Type B pancreatic cell (in vitro differentiated cells): ENCODE results near the gene NT5C3B. TPM values are rescaled to one million over a fixed set of nuclear protein-coding genes. Genes with fewer than 3 reads are reported as not detected.
"Not testable (repeated sequence)": the region's sequence is repeated elsewhere in the genome, so short reads cannot be mapped to it uniquely, and the experiment has no call there.

Experiments used
- DNase-seq: peaks from one replicate; pipeline ENCODE4 v3.0.0; 2021; ENCODE audit warnings: mixed read lengths; ENCODE audit not compliant: unreplicated experiment; ENCODE audit errors: extremely low spot score
- H3K27ac Mint-ChIP-seq: 2 replicates; pipeline ENCODE4 v1.8.0; 2021; ENCODE audit warnings: mild to moderate bottlenecking, mixed read lengths
- H3K27me3 Mint-ChIP-seq: 2 replicates; pipeline ENCODE4 v1.8.0; 2021; ENCODE audit warnings: mixed read lengths
- H3K36me3 Mint-ChIP-seq: 2 replicates; pipeline ENCODE4 v1.8.0; 2021; ENCODE audit warnings: mixed read lengths
- H3K4me1 Mint-ChIP-seq: one replicate; pipeline ENCODE4 v1.8.0; 2021; ENCODE audit warnings: mixed read lengths; ENCODE audit not compliant: unreplicated experiment
- H3K4me3 Mint-ChIP-seq: 2 replicates; pipeline ENCODE4 v1.8.0; 2021; ENCODE audit warnings: mild to moderate bottlenecking, mixed read lengths
- H3K9me3 Mint-ChIP-seq: 2 replicates; pipeline ENCODE4 v1.8.0; 2021; ENCODE audit warnings: mixed read lengths
- long read RNA-seq: library from polyadenylated mRNA; unstranded; transcript quantifications from one replicate; pipeline ENCODE4 v2.0.0, GENCODE V29; 2020
- total RNA-seq: library from RNA; stranded (reverse); gene quantifications from 2 replicates; pipeline ENCODE4 v1.2.1, GENCODE V29; 2021; ENCODE audit warnings: low replicate concordance
- TF ChIP-seq, protein P1 (sequence below): fragments of 200-600 bp; sonication (generic); conservative IDR thresholded peaks from 2 replicates; pipeline ENCODE4 v1.5.0; 2021; ENCODE audit warnings: antibody characterized with exemption, mild to moderate bottlenecking

Gene NT5C3B
- total RNA-seq, result 46.0 and 74.8 TPM in 2 replicates
- long read RNA-seq, transcript NT5C3B-203 (9 exons, 975 nt), result major isoform, 15 of 26 reads
- long read RNA-seq, partial matches to known transcripts, result 0 of 26 reads
- long read RNA-seq, other reads (novel, unspliced or antisense), result 6 of 26 reads

DNA sequence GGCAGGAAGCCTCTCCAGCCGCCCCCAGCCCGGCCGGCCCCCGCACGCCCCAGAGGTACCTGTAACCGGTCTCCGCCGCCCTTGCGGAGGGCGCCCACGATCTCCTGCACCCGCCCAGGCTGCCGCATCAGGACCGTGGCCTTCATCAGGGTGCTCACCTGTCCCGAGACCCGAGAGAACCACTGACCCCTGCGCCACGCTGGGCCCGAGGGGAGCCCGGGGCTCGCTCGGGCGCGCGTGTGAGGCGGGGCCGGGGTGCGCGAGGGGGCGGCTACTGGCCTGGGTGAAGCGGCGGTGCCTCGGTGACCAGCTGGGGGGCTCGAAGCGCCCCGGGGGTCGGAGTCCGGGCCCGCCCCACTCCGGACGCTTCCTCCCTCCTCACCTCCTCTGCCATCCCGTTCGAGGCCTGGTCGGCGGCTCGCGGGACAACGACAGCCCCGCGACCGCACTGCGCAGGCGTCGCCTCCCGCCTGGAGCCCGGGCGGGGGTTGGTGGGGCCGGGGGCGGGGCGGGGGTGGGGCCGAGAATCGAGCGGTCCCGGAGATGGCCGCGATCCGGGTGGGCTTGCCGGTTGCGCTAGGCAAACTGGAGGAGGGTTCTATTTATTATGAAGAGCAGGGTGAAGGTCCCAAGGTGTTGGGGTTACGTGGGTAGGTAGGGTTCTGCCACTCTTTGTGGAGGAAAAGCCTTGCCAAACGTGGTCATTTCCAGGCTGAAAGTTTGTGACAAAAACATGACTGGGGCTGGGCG lies at the start of gene NT5C3B:
NT5C3B (minus strand) TSS at position 433 of the 750 bp plus-strand sequence; CDS start at position 394, 39 bp downstream.
- Mint-ChIP-seq H3K9me3 (no peaks in the 10 kb centered on the region), H3K4me1 (peaks cover 7% of the 10 kb centered on the region), H3K4me3 (peak within 1 kb of the TSS; percentile 94), H3K27me3 (peaks cover 3% of the 10 kb centered on the region), H3K27ac (peak within 1 kb of the TSS; percentile 40), H3K36me3 (peaks cover 7% of the 10 kb centered on the region)
- TF ChIP-seq, protein P1, sequence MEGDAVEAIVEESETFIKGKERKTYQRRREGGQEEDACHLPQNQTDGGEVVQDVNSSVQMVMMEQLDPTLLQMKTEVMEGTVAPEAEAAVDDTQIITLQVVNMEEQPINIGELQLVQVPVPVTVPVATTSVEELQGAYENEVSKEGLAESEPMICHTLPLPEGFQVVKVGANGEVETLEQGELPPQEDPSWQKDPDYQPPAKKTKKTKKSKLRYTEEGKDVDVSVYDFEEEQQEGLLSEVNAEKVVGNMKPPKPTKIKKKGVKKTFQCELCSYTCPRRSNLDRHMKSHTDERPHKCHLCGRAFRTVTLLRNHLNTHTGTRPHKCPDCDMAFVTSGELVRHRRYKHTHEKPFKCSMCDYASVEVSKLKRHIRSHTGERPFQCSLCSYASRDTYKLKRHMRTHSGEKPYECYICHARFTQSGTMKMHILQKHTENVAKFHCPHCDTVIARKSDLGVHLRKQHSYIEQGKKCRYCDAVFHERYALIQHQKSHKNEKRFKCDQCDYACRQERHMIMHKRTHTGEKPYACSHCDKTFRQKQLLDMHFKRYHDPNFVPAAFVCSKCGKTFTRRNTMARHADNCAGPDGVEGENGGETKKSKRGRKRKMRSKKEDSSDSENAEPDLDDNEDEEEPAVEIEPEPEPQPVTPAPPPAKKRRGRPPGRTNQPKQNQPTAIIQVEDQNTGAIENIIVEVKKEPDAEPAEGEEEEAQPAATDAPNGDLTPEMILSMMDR, result no peak
- DNase-seq, result no peak

DNA sequence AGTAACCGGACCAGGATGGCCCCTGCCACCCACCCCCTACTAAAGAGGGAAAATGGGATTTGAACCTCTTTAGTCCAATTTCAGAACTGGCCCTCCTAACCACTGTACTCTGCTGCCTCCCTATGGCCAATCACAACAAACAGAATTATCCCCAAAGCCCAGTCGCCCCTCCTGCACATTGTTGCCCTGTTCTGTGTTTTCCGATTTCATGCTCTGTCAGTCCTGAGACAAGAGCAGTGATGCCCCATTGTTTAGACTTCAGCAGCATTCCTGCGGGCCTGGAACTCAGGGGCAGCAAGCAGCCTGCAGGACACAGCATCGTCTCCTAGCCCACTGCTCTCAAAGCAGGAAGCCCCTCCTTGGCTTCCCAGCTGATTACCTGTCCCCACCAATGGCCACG lies 49.7 kb upstream of the NT5C3B start:
- DNase-seq, result no peak
- Mint-ChIP-seq H3K4me3 (no peak overlapping the region), H3K27ac (peak overlapping the region; percentile 61), H3K9me3 (no peaks in the 10 kb centered on the region), H3K36me3 (peaks cover 27% of the 10 kb centered on the region), H3K27me3 (no peaks in the 10 kb centered on the region), H3K4me1 (no peaks in the 10 kb centered on the region)
- TF ChIP-seq, protein P1, result peak; percentile 63

DNA sequence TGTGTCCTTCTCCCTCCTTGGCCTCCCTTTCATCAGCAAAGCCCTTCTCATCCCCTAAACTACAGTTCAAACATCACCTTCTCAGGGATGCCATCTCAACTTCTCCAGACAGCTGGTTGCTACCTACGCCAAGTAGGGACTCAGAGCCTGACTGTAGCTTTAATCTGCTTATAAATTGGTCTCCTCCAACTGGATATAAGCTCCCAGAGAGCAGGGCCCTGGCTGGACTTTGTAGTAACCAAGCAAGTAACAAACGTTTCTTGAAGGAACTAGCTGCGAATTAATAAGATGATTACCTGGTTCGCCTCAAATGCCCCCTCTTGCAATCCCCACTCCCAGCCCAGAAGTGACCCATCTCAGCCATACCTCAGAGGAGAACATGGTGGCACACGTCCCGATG lies 46.7 kb upstream of the NT5C3B start:
- no peaks in the 10 kb centered on the region for H3K27me3 Mint-ChIP-seq
- H3K4me3 Mint-ChIP-seq, result no peak overlapping the region
- peak overlapping the region; percentile 4 for H3K27ac Mint-ChIP-seq
- no peaks in the 10 kb centered on the region for H3K4me1 Mint-ChIP-seq
- H3K36me3 Mint-ChIP-seq, result peaks cover 33% of the 10 kb centered on the region
- no peak for DNase-seq
- TF ChIP-seq, protein P1, result no peak
- no peaks in the 10 kb centered on the region for H3K9me3 Mint-ChIP-seq

DNA sequence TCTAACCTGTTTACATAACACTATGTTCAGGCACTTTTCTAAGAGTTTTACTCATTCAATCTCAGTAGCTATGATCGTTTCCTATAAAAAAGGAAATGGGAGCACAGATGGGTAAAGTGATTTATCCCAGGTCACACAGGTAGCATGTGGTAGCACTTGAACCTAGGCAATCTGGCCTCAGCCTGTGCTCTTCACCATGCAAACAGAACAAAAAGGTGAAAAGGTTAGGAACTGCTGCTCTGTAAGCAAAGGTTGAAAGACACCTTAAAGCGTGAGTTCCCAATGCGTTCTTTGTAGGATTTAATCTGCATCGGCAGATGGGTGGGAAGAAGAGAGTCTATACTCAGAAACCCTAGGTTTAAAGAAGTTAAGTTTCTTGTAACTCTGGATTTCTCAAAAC lies 44.1 kb upstream of the NT5C3B start:
- Mint-ChIP-seq H3K27me3 (no peaks in the 10 kb centered on the region), H3K4me1 (no peaks in the 10 kb centered on the region), H3K4me3 (no peak overlapping the region), H3K36me3 (peaks cover 30% of the 10 kb centered on the region), H3K9me3 (no peaks in the 10 kb centered on the region), H3K27ac (no peak overlapping the region)
- TF ChIP-seq, protein P1, result no peak
- DNase-seq, result no peak

DNA sequence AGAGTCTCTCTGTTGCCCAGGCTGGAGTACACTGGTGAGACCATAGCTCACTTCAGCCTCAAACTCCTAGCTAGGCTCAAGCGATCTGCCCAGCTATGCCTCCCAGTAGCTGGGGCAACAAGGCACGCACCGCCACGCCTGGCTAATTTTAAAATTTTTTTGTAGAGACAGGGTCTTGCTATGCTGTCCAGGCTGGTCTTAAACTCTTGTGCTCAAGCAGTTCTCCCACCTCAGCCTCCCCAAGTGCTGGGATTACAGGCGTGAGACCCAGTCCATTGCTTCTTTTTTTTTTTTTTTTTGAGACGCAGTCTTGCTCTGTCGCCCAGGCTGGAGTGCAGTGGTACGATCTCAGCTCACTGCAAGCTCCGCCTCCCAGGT lies 38.2 kb upstream of the NT5C3B start:
- H3K4me3 Mint-ChIP-seq, DNase-seq, H3K9me3 Mint-ChIP-seq, H3K27ac Mint-ChIP-seq, H3K27me3 Mint-ChIP-seq, H3K4me1 Mint-ChIP-seq: not testable (repeated sequence)
- H3K36me3 Mint-ChIP-seq, result peaks cover 22% of the 10 kb centered on the region

DNA sequence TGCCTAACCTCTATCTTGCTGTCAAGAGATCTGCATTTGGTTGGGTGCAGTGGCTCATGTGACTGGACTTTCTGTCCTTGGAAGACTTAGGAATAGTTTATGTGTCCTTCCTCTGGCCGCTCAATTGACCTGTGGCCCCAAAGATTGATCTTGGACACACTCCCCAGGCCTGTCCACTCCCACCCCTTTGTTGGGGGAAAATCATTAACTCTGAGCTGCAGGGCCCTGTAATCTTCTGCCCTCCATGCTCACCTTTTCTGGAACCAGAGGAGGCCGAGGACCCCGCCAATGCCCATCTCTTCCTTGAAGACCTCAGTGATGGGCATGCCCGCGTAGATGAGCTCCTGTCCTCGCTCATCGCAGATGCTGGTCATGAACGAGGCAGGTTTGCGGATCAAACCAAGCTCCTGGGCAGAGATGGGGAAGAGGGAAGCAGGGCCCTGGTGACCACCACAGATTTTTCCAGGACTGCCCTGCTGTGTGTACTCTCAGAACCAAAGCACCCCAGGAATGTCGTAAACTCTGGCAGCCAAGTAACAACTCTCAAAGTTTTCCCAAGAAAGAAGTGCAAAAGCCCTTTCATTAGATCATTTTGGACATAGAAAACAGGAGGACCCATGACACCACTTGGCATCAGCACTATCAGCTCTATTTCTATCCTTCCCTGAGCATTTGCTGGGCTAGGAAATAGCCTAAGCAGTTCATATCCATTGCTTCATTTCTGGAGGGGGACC lies 37.7 kb upstream of the NT5C3B start:
- TF ChIP-seq, protein P1, result no peak
- peaks cover 24% of the 10 kb centered on the region for H3K36me3 Mint-ChIP-seq
- H3K9me3 Mint-ChIP-seq, result no peaks in the 10 kb centered on the region
- DNase-seq, result no peak
- no peaks in the 10 kb centered on the region for H3K27me3 Mint-ChIP-seq
- no peaks in the 10 kb centered on the region for H3K4me1 Mint-ChIP-seq
- no peak overlapping the region for H3K4me3 Mint-ChIP-seq
- no peak overlapping the region for H3K27ac Mint-ChIP-seq
